HG02840 (cell line): Measurements from ENCODE around the gene EMSY.
"Not testable (repeated sequence)": the region's sequence is repeated elsewhere in the genome, so short reads cannot be mapped to it uniquely, and the experiment has no call there.

Experiments
- ATAC-seq: cut with Tn5 transposase; IDR thresholded peaks from one replicate; pipeline ENCODE4 v1.9.1; 2021; ENCODE audit warnings: mild to moderate bottlenecking, moderate library complexity, moderate number of reproducible peaks; ENCODE audit not compliant: unreplicated experiment, low FRiP score

Gene EMSY, protein sequence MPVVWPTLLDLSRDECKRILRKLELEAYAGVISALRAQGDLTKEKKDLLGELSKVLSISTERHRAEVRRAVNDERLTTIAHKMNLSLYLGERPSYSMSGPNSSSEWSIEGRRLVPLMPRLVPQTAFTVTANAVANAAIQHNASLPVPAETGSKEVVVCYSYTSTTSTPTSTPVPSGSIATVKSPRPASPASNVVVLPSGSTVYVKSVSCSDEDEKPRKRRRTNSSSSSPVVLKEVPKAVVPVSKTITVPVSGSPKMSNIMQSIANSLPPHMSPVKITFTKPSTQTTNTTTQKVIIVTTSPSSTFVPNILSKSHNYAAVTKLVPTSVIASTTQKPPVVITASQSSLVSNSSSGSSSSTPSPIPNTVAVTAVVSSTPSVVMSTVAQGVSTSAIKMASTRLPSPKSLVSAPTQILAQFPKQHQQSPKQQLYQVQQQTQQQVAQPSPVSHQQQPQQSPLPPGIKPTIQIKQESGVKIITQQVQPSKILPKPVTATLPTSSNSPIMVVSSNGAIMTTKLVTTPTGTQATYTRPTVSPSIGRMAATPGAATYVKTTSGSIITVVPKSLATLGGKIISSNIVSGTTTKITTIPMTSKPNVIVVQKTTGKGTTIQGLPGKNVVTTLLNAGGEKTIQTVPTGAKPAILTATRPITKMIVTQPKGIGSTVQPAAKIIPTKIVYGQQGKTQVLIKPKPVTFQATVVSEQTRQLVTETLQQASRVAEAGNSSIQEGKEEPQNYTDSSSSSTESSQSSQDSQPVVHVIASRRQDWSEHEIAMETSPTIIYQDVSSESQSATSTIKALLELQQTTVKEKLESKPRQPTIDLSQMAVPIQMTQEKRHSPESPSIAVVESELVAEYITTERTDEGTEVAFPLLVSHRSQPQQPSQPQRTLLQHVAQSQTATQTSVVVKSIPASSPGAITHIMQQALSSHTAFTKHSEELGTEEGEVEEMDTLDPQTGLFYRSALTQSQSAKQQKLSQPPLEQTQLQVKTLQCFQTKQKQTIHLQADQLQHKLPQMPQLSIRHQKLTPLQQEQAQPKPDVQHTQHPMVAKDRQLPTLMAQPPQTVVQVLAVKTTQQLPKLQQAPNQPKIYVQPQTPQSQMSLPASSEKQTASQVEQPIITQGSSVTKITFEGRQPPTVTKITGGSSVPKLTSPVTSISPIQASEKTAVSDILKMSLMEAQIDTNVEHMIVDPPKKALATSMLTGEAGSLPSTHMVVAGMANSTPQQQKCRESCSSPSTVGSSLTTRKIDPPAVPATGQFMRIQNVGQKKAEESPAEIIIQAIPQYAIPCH (N-terminal part only)

DNA sequence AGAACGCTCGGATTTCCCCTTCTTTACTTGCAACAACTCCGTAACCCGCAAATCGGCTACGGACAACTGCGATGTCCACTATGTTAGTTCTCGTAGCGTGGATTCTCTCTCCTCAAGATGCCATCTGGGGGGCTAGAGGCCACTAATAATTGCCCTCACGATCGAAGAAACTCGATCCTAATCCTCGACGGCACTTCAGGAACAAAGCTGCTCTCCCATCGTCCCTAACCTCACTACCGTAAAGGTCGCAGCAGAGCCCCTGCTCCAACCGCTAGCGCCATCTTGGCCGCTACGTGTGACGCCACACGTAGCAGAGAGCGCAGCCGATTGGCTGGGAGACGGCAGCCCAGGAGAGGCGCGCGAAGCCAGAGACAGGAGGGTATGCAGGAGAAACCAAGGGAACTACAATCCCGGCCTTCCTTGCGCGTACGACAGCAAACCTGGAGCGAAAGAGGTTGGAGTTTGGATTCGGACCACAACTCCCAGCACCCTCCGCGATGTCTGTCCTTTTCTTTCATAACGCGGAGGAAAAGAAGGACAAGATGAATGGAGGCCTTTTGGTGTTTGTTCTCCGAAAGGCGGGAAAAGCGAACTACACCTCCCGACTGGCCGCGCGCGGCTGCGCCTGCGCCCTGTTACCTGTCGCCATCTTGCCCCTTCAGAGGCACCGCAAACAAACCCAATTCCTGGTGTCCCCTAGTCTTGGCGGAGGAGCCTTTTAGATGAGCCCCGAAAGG is at the start of gene EMSY:
TSS of gene EMSY (plus strand) at position 635 of the 737 bp plus-strand sequence. CDS start 1,921 bp downstream, outside the sequence.
- ATAC-seq: peak; percentile 96

DNA sequence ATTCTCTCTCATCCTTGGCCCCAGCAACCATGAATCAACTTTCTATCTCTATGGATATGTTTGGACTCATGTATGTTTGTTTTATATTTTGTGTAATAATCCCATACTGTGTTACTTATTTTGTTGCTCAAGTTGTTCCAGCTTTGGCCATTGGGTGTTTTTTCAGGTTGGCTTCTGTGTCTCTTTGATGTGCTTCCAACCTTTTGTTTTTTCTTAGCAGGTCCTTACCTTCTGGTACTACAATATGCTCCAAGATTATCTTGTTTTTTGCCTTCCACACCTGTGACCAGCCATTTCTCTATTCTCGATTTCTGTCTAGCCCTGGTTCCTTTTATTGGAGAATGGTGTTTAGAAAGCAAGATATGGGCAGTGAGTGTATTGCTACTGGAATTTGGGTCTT is 49.5 kb upstream of the EMSY start:
- ATAC-seq: no peak

DNA sequence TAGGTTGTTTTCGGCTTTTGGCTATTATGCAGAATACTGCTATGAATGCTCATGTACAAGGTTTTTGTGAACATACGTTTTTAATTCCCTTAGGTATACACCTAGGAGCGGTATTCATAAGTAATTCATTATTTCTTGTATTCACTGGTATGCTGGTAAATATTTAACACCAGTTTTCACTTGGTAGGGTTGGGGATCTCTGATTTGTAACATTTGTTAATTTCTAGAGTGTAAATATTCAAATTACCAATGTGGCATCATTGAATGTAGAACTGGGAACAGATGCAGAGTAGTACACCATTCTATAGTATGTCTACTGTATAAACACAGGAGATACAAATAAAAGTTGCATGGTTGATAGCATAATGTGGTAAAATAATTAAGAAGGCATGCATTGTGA is 47.4 kb upstream of the EMSY start:
- no peak for ATAC-seq

DNA sequence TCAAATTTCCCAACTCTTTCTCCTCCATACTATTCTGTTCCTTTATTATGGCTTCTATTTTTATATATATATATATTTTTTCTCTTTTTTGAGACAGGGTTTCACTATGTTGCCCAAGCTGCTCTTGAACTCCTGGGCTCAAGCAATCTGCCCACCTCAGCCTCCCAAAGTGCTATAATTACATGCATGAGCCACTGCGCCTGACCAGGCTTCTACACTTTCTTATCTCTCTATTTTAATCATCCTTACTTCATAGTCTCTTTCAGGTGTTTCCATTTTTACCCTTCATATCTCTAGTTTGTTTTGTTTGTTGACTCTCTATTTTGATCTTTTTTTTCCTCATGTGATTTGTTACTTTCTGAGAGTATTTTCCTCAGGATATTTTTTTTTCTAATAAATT is 43.9 kb upstream of the EMSY start:
- ATAC-seq: no peak

DNA sequence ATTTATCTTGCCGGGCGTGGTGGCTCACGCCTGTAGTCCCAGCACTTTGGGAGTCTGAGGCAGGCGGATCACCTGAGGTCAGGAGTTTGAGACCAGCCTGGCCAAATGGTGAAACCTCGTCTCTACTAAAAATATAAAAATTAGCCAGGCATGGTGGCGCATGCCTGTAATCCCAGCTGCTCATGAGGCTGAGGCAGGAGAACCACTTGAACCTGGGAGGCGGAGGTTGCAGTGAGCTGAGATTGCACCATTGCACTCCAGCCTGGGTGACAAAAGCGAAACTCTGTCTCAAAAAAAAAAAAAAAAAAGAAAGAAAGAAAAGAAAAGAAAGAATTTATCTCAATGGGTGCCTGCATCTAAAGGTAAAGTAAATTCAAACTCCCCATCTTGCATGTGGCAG is 43.3 kb upstream of the EMSY start:
- ATAC-seq: not testable (repeated sequence)

DNA sequence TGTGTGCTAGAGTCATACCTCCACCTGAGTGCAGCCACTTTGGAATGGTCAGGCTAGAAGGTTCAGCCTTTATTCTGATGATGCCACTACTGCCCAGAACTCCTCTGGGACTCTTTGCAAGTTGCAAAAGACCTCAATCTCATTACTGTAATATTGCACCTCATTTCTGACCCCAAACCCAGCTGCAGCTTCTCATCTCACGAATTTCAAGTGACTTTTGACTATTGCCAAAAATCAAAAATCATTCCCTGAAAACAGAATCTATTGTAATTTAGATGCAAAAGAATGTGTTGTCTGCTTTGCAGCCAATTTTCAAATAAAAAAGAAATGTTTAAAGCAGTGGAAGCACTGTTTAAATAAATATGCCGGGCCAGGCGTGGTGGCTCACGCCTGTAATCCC is 38.5 kb upstream of the EMSY start:
- no peak for ATAC-seq

DNA sequence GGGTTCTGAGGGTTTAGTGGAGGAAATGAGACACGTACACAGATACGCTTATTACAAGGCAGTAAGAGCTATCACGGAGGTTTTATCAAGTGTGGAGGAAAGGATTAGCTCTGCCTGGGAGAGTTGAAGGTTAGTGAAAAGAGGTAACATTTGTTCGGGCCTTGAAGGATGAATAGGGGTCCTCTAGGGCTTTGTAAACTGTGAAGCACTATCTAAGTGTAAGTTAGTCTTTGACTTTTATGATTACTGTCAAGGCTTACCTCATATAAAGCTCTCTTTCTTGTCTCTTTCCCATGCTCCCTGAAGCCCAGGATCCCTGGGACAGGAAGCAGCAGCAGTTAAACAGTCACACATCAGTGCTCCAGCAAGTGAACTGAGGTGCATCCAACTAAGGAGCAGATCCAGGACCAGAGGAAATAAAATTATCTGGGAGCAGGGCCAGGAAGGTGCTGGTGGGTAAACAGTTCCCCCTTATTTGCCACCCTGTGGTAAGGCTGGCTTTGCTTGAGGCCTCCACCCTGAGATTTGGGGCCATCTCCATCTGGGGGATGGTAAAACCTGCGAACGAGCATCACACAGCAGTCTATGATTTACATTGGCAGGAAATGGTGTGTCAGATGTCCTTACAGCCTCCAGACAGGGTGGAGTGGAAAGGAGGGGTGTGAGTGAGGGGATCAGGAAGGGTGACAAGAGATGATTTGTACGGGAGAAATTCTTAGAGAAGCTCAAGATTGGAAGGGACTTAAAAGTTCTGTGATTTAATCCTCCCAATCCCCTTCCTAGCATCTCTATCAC is 36.5 kb upstream of the EMSY start:
- no peak for ATAC-seq

DNA sequence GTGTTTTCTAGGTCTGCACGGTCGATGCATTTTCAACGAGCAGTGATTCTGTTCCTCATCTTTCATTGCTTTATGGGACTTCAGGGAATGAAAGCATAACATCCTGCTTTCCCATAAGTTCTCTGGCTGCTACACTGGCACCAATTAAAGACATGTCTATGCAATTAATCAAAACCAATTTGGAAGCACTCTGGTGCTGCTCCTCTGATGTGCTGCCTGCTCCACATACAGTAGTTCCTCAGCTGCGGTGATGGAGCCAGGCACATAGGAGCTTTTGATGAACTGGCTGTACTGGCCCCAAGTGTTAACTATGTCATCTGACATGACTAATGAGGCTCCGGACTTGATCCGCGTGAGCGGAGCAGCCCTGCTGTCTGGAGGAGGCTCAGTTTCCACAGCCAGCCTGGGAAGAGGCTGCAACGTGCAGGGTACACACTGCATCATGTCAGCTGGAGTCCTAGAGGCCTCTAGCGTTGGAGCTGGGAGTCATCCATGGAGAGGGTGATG is 33.9 kb upstream of the EMSY start:
- ATAC-seq: no peak

DNA sequence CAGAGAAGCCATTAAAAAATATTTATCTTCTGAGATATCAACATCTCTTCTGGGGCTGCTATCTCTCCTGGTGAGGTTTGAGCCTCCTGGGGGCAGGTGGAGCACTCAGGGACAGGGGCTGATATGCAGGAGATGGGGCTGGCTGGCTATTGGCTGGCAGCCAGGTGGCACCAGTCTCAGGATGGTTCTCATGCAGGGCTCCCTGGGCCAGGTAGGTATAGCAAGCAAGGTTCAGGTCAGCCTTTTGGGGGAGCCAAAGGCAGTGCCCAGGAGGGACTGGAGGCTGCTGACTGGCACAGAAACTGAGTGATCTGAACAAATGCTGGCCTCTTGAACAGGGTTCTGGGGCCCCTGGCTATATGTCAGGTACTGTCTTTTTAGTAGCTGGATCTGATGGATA is 29.7 kb upstream of the EMSY start:
- no peak for ATAC-seq

DNA sequence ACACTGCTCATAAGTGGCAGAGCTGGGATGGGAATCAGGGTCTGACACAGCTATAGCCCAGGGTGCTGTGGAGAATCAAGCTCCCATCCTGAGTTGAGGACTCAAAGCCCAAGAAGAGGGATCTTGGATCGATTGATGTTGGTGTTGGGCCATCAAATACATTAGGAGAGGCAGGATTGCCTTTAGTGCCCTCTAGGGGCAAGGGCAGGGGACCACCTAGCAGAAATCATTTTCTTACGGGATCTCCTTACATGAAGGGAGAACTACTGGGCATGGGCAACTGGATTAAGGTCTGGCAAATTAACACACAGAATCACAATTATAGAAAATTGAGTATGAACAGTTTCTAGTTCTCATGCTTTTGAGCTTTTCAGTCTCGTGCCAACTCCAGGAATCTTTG is 24.9 kb upstream of the EMSY start:
- no peak for ATAC-seq

DNA sequence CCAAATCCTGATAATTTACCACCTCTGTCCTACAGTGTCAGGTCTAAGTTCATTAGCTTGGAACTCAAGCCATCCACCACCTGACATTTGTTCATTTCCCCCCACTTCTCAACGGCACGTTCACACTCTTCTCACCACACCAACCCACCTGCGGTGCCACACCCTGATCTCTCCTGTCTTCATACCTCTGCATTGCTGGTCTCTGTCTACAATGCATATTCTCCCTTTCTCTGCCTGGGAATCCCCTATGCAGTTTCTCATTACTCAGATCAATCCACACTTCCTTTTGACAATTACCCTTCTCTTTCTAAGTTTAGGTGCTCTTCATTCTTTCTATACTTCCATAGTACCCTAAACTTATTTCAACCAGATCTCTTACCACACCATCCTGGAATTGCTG is 20.4 kb upstream of the EMSY start:
- no peak for ATAC-seq

DNA sequence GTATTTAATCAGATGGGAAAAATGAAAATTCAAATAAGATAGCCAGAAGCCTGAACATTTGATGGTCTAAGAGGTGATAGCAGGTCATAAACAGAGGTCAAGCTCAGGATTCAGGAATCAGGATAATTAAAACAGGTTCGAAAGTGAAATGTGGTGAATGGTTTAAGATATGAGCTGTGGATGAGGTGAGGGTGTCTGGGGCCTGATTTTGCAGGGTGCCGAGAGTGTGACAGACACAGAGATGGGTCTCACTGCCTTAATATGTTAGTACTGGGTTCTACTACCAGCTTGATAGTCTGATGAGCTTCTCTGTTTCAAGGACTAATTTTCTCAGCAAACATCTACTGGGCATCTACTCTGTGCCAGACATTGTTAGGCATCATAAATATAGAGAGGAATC is 19.9 kb upstream of the EMSY start:
- no peak for ATAC-seq

DNA sequence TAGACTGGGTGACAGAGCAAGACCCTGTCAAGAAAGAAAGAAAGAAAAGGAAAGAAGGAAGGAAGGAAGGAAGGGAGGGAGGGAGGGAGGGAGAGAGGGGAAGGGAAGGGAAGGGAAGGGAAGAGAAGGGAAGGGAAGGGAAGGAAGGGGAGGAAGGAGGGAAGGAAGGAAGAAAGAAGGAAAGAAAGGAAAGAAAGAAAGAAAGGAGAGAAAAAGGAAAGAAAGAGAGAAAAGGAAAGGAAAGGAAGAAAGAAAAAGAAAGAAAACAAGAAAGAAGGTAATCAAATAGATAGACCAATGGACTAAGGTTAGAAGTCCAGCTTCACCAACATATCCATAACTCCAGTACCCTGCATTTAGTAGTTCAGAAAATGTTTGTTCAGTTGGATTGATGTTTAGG is 18.2 kb upstream of the EMSY start:
- no peak for ATAC-seq

DNA sequence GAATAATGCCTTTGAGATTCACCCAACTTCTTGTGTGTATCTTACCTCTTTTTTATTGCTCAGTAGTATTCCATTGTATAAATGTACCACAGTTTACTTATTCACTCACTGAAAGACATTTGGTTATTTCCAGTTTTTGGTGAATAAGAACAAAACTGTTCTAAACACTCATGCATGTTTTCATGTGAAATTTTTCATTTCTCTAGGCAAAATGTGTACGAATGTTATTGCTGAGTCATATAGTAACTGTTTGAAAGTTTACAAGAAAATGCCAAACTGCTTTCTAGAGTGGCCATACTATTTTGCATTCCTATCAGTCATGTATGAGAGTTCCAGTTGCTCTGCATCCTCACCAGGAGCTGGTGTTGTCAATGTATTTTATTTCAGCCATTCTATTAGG is 8.8 kb upstream of the EMSY start:
- no peak for ATAC-seq

DNA sequence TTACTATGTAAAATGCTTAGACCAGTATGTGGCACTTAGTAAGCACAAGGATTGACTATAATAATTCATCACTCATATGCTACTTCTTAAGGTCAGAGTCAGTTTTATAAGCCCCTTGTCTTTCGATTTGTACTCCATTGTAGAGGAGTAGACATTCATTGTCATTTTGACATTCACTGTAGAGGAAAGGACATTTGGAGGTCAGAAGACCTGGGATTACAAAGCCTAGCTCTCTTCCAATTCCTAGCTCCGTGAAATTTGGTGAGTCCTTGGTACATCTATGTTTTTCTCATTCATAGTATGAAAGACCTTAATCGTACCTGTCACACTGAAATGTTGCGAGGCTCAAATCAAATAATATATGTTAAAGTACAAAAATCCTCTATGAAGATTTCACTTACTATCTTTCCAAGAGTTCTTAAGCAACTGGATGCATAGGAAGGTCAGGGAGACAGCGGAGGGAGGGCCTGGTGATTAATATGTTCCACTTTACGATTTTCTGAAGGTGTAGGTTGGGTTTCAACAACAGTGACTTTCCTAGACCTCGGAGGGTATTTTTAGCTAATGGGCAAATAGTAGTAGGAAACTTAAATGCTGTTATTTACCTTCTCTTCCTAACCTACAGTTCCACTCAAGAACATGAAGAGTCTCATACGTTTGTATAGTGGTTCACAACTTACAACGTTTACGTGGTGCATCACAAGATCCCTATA is 1.4 kb upstream of the EMSY start:
- no peak for ATAC-seq

DNA sequence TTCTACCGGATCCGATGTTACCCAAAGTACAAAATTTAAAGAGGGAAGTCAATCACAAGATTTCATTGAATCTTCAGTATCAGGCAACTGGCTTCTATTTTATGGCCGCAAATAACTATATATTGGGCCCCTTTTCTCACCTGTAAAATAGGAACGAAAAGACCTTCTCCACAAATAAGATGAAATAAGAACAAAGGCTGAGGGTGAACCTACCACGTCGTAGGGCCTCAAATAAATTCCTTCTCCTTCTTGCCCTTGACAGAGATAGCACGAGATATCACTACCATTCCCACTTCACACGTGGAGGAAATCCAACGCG is 794 bp upstream of the EMSY start:
- ATAC-seq: no peak

DNA sequence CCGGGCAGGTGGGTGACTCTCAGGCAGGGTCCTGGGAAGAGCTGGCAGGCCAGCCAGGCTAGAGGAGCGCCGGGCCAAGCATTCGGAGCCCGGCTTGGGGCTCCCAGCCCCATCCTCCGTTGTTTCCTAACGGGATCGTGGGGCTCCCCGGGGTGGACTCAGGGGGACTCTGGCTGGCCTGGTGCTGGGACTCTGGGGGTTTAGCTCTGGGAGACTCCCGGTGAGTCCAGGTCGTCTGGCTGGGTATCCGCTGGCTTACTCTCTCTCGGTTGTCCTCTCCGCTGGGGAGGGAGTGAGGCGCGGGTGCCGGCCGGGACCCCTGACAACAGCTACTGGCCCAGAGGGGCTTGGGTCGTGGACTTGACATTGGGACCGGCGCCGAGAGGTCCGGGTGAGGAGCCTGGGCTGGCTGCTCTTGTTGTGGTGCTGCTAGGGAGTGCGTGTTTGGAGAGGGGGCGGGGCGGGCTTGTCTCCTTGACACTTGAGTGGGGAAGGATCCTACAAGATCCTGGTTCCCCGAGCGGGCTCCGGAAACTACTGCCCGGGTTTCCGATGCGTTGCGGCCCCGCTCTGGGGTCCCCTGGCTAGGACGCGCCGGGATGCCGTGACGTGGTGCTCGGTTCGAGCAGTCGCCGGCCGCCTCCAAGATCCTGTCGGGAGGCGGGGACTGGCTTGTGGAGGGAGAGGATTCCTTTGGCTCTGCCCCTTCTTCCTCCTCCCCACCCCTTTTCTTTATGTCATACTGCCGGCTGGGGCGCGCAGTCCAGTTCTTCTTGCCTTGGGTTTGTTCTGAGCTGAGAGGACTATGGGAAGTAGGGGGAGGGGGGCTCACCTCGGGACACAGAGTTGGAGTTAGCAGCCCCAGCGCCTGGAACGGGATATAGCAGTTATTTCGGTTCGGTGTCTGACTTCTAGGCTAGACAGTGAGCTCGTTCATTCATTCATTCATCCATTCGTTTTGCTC is 585 bp downstream of the EMSY start:
- no peak for ATAC-seq

DNA sequence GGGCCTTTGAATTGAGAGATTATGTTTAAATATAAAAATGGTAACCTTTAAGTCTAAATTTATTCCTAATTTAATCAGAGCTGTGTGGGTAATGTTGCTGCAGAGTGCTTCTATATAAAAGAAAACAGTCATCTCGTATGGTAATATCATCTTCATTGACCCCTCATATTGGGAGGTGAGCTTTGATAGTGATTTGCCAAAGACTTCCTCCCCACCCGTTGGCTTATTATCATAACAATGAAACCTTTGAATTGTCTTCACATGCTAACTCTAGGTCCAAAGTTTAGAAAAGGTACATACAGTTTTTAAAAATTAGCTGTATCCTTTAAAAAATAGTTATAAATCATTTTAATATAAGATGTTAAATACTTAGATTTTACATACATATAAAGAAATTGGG is 3.7 kb downstream of the EMSY start:
- ATAC-seq: no peak
